ENCODE data around the gene DNAJB6.

Gene DNAJB6

GRCh38 chr7:157336383-157337315 is at the start of gene DNAJB6:
DNAJB6 (plus strand) TSS chr7:157337004; CDS start chr7:157358573, 21,569 bp downstream.
- peak within 1 kb of the TSS; percentile 86 for H3K4me3 ChIP-seq (ENCODE audit: low read depth, low read length)
- TF ChIP-seq, protein P1, sequence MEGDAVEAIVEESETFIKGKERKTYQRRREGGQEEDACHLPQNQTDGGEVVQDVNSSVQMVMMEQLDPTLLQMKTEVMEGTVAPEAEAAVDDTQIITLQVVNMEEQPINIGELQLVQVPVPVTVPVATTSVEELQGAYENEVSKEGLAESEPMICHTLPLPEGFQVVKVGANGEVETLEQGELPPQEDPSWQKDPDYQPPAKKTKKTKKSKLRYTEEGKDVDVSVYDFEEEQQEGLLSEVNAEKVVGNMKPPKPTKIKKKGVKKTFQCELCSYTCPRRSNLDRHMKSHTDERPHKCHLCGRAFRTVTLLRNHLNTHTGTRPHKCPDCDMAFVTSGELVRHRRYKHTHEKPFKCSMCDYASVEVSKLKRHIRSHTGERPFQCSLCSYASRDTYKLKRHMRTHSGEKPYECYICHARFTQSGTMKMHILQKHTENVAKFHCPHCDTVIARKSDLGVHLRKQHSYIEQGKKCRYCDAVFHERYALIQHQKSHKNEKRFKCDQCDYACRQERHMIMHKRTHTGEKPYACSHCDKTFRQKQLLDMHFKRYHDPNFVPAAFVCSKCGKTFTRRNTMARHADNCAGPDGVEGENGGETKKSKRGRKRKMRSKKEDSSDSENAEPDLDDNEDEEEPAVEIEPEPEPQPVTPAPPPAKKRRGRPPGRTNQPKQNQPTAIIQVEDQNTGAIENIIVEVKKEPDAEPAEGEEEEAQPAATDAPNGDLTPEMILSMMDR (IDR thresholded peaks at IDR 0.05; ENCODE audit: low read depth, low read length, missing control alignments): no peak
- peak; percentile 80 for DNase-seq (ENCODE audit: low read depth)
- in situ Hi-C loops (cut with HindIII; ENCODE audit: low sequenced_read_pairs): loop anchor here (10.0 kb wide), 1 partner anchor 48 kb away; no protein-coding TSS in a partner anchor

- H3K4me3 ChIP-seq (ENCODE audit: low read depth, low read length): no peak overlapping the region
- no peak for DNase-seq (ENCODE audit: low read depth)
- in situ Hi-C loops (cut with HindIII; ENCODE audit: low sequenced_read_pairs): no loop called here
- TF ChIP-seq, protein P1 (IDR thresholded peaks at IDR 0.05; ENCODE audit: low read depth, low read length, missing control alignments): no peak
Measured at GRCh38 chr7:157291404-157292080, 45.3 kb upstream of the DNAJB6 start.

GRCh38 chr7:157292258-157292657 is 44.5 kb upstream of the DNAJB6 start:
- H3K4me3 ChIP-seq (ENCODE audit: low read depth, low read length): no peak overlapping the region
- no peak for DNase-seq (ENCODE audit: low read depth)
- in situ Hi-C loops (cut with HindIII; ENCODE audit: low sequenced_read_pairs): no loop called here
- TF ChIP-seq, protein P1 (IDR thresholded peaks at IDR 0.05; ENCODE audit: low read depth, low read length, missing control alignments): no peak

DNA sequence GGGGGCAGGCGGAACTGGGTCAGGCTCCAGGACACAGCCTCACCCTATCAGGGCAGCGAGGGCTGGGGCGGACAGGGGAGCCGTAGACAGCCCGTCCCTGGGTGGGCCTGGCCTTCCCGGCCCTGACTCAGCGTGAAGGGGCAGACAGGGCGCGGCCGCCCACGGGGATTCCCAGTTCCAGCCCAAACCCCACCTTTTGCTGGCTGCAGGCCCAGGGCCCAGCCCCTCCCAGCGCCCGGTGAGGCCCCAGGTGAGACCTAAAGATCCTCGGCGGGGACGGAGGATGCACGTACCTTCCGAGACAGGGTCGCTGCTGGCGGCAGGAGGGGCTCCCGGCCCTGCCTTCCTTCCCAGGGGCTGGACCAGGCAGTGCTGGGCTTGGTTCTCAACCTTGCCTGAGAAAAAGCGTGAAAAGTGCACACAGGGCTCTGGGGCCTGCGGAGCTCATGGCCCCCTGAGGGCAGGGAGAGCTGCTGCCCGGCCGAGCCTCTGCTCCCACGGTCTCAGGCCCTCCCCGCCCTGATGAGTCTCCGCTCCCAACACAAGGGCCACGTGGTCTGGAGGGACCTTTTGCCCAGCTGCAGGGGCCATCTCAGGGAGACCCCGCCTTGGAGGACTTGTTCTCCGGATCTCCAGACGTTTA is 43.9 kb upstream of the DNAJB6 start:
- in situ Hi-C loops (cut with HindIII; ENCODE audit: low sequenced_read_pairs): no loop called here

GRCh38 chr7:157293413-157293788 is 43.4 kb upstream of the DNAJB6 start:
- in situ Hi-C loops (cut with HindIII; ENCODE audit: low sequenced_read_pairs): no loop called here
- no peak for DNase-seq (ENCODE audit: low read depth)
- TF ChIP-seq, protein P1 (IDR thresholded peaks at IDR 0.05; ENCODE audit: low read depth, low read length, missing control alignments): no peak
- H3K4me3 ChIP-seq (ENCODE audit: low read depth, low read length): no peak overlapping the region

More for the DNA sequence above, 43.9 kb upstream of the DNAJB6 start:
- TF ChIP-seq, protein P1 (IDR thresholded peaks at IDR 0.05; ENCODE audit: low read depth, low read length, missing control alignments): no peak
- no peak overlapping the region for H3K4me3 ChIP-seq (ENCODE audit: low read depth, low read length)
- no peak for DNase-seq (ENCODE audit: low read depth)

- TF ChIP-seq, protein P1 (IDR thresholded peaks at IDR 0.05; ENCODE audit: low read depth, low read length, missing control alignments): no peak
- in situ Hi-C loops (cut with HindIII; ENCODE audit: low sequenced_read_pairs): no loop called here
- no peak overlapping the region for H3K4me3 ChIP-seq (ENCODE audit: low read depth, low read length)
- no peak for DNase-seq (ENCODE audit: low read depth)
Measured at GRCh38 chr7:157294773-157295172, 42.0 kb upstream of the DNAJB6 start.
